HG03139 (cell line): ENCODE data around the gene TROAP.
"Not testable (repeated sequence)": the region's sequence is repeated elsewhere in the genome, so short reads cannot be mapped to it uniquely, and the experiment has no call there.

Experiments used
- ATAC-seq: cut with Tn5 transposase; IDR thresholded peaks from one replicate; pipeline ENCODE4 v1.9.1; 2021; ENCODE audit not compliant: unreplicated experiment

TROAP gene

GRCh38 chr12:49327887-49328286 lies 4.8 kb downstream of the TROAP start:
- no peak for ATAC-seq

GRCh38 chr12:49328816-49329215 lies 5.8 kb downstream of the TROAP start:
- no peak for ATAC-seq

GRCh38 chr12:49330032-49330619 lies 7.1 kb downstream of the TROAP start:
- ATAC-seq, result no peak

GRCh38 chr12:49330631-49331379 lies 7.8 kb downstream of the TROAP start:
- no peak for ATAC-seq

- no peak for ATAC-seq
Observed at GRCh38 chr12:49331380-49332222, 8.5 kb downstream of the TROAP start.

- no peak for ATAC-seq
Observed at GRCh38 chr12:49332441-49332861, 9.4 kb downstream of the TROAP start.

- no peak for ATAC-seq
Observed at GRCh38 chr12:49332891-49333371, 9.9 kb downstream of the TROAP start.

GRCh38 chr12:49333778-49334177 lies 10.7 kb downstream of the TROAP start:
- ATAC-seq, result not testable (repeated sequence)

GRCh38 chr12:49334226-49334625 lies 11.2 kb downstream of the TROAP start:
- no peak for ATAC-seq

- no peak for ATAC-seq
Observed at GRCh38 chr12:49334681-49335080, 11.6 kb downstream of the TROAP start.

- ATAC-seq, result no peak
Observed at GRCh38 chr12:49335118-49335954, 12.3 kb downstream of the TROAP start.

- no peak for ATAC-seq
Observed at GRCh38 chr12:49335955-49336644, 13.0 kb downstream of the TROAP start.

GRCh38 chr12:49336645-49337584 lies 13.9 kb downstream of the TROAP start, which contains the start of gene C1QL4:
C1QL4 (minus strand) TSS chr12:49337188; CDS start chr12:49336477, 711 bp downstream.
- no peak for ATAC-seq

GRCh38 chr12:49338830-49339463 lies 15.9 kb downstream of the TROAP start:
- no peak for ATAC-seq

- ATAC-seq, result no peak
Observed at GRCh38 chr12:49339464-49339861, 16.4 kb downstream of the TROAP start.

- no peak for ATAC-seq
Observed at GRCh38 chr12:49340095-49340870, 17.2 kb downstream of the TROAP start.

- ATAC-seq, result no peak
Observed at GRCh38 chr12:49340971-49341776, 18.1 kb downstream of the TROAP start.
